Stimulated activated naive CD4-positive, alpha-beta T cell (primary cell): Measurements from ENCODE around the gene THOC3.
"Not testable (repeated sequence)": the region's sequence is repeated elsewhere in the genome, so short reads cannot be mapped to it uniquely, and the experiment has no call there.

Experiments
- DNase-seq, 6 experiments: peaks; one replicate each; lab custom pipeline; 2025; lab: John Stamatoyannopoulos, UW

Gene THOC3

GRCh38 chr5:175967471-175968372 is at the start of gene THOC3:
Gene THOC3, minus strand, starts transcription at chr5:175968315. Its CDS starts 107 bp downstream, at chr5:175968208.
- not testable (repeated sequence) for DNase-seq

GRCh38 chr5:176017324-176017723 is 49.2 kb upstream of the THOC3 start:
- not testable (repeated sequence) for DNase-seq

- not testable (repeated sequence) for DNase-seq
Observed at GRCh38 chr5:176014360-176014759, 46.2 kb upstream of the THOC3 start.

GRCh38 chr5:176011088-176011487 is 43.0 kb upstream of the THOC3 start:
- DNase-seq, result not testable (repeated sequence)

- not testable (repeated sequence) for DNase-seq
Observed at GRCh38 chr5:176010202-176010601, 42.1 kb upstream of the THOC3 start.

GRCh38 chr5:176007220-176007619 is 39.1 kb upstream of the THOC3 start:
- DNase-seq, result not testable (repeated sequence)

- not testable (repeated sequence) for DNase-seq
Observed at GRCh38 chr5:176006819-176007218, 38.7 kb upstream of the THOC3 start.

- not testable (repeated sequence) for DNase-seq
Observed at GRCh38 chr5:175997979-175998378, 29.9 kb upstream of the THOC3 start.

- not testable (repeated sequence) for DNase-seq
Observed at GRCh38 chr5:175997495-175997894, 29.4 kb upstream of the THOC3 start.

GRCh38 chr5:175996791-175997190 is 28.7 kb upstream of the THOC3 start:
- not testable (repeated sequence) for DNase-seq

GRCh38 chr5:175995506-175995905 is 27.4 kb upstream of the THOC3 start:
- not testable (repeated sequence) for DNase-seq

- not testable (repeated sequence) for DNase-seq
Observed at GRCh38 chr5:175979371-175979995, 11.4 kb upstream of the THOC3 start.

GRCh38 chr5:175968381-175968780 is 266 bp upstream of the THOC3 start:
- DNase-seq, result not testable (repeated sequence)

- not testable (repeated sequence) for DNase-seq
Observed at GRCh38 chr5:175962329-175962728, 5.8 kb downstream of the THOC3 start.

GRCh38 chr5:175960228-175960627 is 7.9 kb downstream of the THOC3 start:
- not testable (repeated sequence) for DNase-seq

GRCh38 chr5:175958515-175958914 is 9.6 kb downstream of the THOC3 start:
- DNase-seq, result not testable (repeated sequence)

- not testable (repeated sequence) for DNase-seq
Observed at GRCh38 chr5:175954107-175954506, 14.0 kb downstream of the THOC3 start.

GRCh38 chr5:175952810-175953209 is 15.3 kb downstream of the THOC3 start:
- not testable (repeated sequence) for DNase-seq

GRCh38 chr5:175951339-175951969 is 16.7 kb downstream of the THOC3 start:
- not testable (repeated sequence) for DNase-seq

GRCh38 chr5:175948329-175949108 is 19.6 kb downstream of the THOC3 start:
- not testable (repeated sequence) for DNase-seq

GRCh38 chr5:175943253-175943652 is 24.9 kb downstream of the THOC3 start:
- not testable (repeated sequence) for DNase-seq
